Measurements from ENCODE around the gene TLE5.
"Not testable (repeated sequence)": the region's sequence is repeated elsewhere in the genome, so short reads cannot be mapped to it uniquely, and the experiment has no call there.

Gene TLE5

DNA sequence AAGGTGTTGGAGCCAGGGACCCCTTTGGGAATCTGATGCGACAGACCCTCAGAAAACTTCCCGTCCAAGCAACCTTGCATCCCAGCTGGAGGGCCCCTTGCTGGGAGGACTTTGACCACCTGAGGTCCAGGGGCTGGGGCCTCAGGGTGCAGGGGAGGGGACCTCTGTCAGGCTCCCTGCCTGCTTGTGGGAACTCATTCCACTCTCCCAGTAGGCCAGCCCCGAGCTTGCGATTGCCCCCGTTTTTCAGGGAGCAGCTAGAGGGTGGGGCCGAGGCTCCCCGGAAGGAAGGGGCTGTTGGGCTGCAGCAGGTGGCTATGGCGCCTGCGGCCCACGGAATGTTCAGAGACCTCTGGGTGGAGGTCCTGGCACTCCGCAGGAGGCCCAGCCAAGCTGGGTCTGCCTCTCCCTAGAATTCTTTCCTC, 34.6 kb upstream of the TLE5 start:
- TF ChIP-seq CTCF (conservative IDR thresholded peaks at IDR 0.05; ENCODE audit: low read depth, low read length): no peak
- no peak overlapping the region for H2AFZ ChIP-seq (ENCODE audit: low read depth)
- no peak overlapping the region for H3K4me2 ChIP-seq
- no peaks in the 10 kb centered on the region for H3K79me2 ChIP-seq (ENCODE audit: insufficient read depth, low read depth)
- no peak overlapping the region for H3K9ac ChIP-seq
- no peak overlapping the region for H3K27ac ChIP-seq
- H3K36me3 ChIP-seq (ENCODE audit: insufficient read depth): no peaks in the 10 kb centered on the region
- peaks cover 55% of the 10 kb centered on the region; the same call in 1 of the 2 replicates for H3K27me3 ChIP-seq (ENCODE audit: insufficient read depth, low read depth)
- no peak overlapping the region for H3K4me3 ChIP-seq (IDR thresholded peaks at IDR 0.05; ENCODE audit: insufficient read depth, low read depth, low read length)
- no peaks in the 10 kb centered on the region for H4K20me1 ChIP-seq (ENCODE audit: insufficient read depth)
- H3K4me1 ChIP-seq (ENCODE audit: low read depth, poor library complexity, severe bottlenecking): peaks cover 7% of the 10 kb centered on the region

DNA sequence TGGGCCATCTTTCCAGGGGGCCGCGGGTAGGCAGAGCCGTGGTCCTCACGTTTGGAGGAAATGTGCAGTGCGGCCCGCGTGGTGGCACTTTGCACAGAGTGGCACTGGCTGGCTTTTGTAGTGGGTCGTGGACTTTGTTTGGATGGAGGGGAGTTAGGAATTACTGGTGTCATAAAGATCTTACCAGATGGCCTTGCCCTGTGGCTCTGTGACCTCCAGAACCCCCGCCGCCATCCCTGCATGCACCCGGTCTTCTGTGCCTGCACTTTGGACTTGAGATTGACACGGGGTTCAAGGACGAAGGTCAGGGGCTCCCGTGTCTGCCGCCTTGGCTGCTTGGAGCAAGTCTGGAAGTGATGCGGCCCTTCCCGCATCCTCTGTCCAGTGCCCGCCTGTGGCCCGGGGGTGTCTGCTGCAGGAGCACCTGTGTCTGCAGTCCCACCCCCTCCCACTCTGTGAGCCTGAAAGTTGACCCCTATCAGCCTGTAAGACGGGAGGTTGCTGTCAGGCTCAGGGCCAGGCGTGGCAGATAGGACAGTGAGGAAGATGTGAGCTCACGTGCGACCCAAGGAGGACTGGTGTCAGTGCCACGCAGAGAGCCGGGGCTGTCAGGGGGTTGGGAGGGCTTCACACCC, 34.1 kb upstream of the TLE5 start:
- Histone ChIP-seq H3K36me3 (ENCODE audit: insufficient read depth) (no peaks in the 10 kb centered on the region), H3K27ac (no peak overlapping the region), H3K79me2 (ENCODE audit: insufficient read depth, low read depth) (no peaks in the 10 kb centered on the region), H3K4me1 (ENCODE audit: low read depth, poor library complexity, severe bottlenecking) (peaks cover 7% of the 10 kb centered on the region), H2AFZ (ENCODE audit: low read depth) (no peak overlapping the region), H3K4me2 (no peak overlapping the region), H3K4me3 (IDR thresholded peaks at IDR 0.05; ENCODE audit: insufficient read depth, low read depth, low read length) (no peak overlapping the region), H3K27me3 (ENCODE audit: insufficient read depth, low read depth) (peaks cover 57% of the 10 kb centered on the region; the same call in 1 of the 2 replicates), H4K20me1 (ENCODE audit: insufficient read depth) (no peaks in the 10 kb centered on the region), H3K9ac (no peak overlapping the region)
- TF ChIP-seq CTCF (conservative IDR thresholded peaks at IDR 0.05; ENCODE audit: low read depth, low read length): no peak

GRCh38 chr19:3095441-3096191, 33.3 kb upstream of the TLE5 start:
- Histone ChIP-seq H3K27me3 (ENCODE audit: insufficient read depth, low read depth) (peaks cover 62% of the 10 kb centered on the region; the same call in 1 of the 2 replicates), H3K9ac (no peak overlapping the region), H3K4me3 (IDR thresholded peaks at IDR 0.05; ENCODE audit: insufficient read depth, low read depth, low read length) (no peak overlapping the region), H2AFZ (ENCODE audit: low read depth) (no peak overlapping the region), H3K4me2 (no peak overlapping the region), H3K79me2 (ENCODE audit: insufficient read depth, low read depth) (no peaks in the 10 kb centered on the region), H4K20me1 (ENCODE audit: insufficient read depth) (no peaks in the 10 kb centered on the region), H3K27ac (no peak overlapping the region), H3K36me3 (ENCODE audit: insufficient read depth) (no peaks in the 10 kb centered on the region), H3K4me1 (ENCODE audit: low read depth, poor library complexity, severe bottlenecking) (peaks cover 7% of the 10 kb centered on the region)
- no peak for TF ChIP-seq CTCF (conservative IDR thresholded peaks at IDR 0.05; ENCODE audit: low read depth, low read length)

DNA sequence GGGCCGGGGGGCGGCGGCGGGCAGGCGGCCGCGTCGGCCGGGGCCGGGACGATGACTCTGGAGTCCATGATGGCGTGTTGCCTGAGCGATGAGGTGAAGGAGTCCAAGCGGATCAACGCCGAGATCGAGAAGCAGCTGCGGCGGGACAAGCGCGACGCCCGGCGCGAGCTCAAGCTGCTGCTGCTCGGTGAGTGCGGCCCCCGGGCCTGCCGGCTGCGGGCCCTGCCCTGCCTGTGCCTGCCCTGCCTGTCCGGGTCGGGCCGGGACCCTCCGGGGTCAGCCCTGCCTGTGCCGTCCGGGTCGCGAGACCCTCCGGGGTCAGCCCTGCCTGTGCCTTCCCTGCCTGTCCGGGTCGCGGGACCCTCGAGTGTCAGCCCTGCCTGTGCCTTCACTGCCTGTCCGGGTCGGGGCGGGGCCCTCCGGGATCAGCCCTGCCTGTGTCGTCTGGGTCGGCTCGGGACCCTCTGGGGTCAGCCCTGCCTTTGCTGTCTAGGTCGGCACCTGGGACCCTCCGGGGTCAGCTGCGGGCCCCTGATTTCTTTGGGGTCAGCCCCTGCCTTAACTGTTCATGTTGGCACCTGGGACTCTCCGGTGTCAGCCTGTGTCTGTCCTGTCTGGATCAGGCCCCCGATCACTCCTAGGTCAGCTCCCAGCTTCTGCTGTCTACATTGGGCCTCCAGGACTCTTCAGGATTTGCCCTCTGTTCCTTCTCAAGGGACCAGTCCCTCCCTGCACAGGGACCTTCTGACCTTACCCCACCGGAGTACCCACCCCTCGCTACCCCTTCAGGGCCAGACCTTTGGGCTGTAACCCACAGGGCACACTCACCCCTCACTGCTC, 32.5 kb upstream of the TLE5 start:
- Histone ChIP-seq H3K79me2 (ENCODE audit: insufficient read depth, low read depth) (no peaks in the 10 kb centered on the region), H3K27ac (no peak overlapping the region), H3K4me1 (ENCODE audit: low read depth, poor library complexity, severe bottlenecking) (peaks cover 7% of the 10 kb centered on the region), H3K4me2 (no peak overlapping the region), H3K4me3 (IDR thresholded peaks at IDR 0.05; ENCODE audit: insufficient read depth, low read depth, low read length) (no peak overlapping the region), H2AFZ (ENCODE audit: low read depth) (no peak overlapping the region), H3K9ac (no peak overlapping the region), H3K36me3 (ENCODE audit: insufficient read depth) (no peaks in the 10 kb centered on the region), H4K20me1 (ENCODE audit: insufficient read depth) (no peaks in the 10 kb centered on the region), H3K27me3 (ENCODE audit: insufficient read depth, low read depth) (peaks cover 61% of the 10 kb centered on the region; the same call in 1 of the 2 replicates)
- no peak for TF ChIP-seq CTCF (conservative IDR thresholded peaks at IDR 0.05; ENCODE audit: low read depth, low read length)

DNA sequence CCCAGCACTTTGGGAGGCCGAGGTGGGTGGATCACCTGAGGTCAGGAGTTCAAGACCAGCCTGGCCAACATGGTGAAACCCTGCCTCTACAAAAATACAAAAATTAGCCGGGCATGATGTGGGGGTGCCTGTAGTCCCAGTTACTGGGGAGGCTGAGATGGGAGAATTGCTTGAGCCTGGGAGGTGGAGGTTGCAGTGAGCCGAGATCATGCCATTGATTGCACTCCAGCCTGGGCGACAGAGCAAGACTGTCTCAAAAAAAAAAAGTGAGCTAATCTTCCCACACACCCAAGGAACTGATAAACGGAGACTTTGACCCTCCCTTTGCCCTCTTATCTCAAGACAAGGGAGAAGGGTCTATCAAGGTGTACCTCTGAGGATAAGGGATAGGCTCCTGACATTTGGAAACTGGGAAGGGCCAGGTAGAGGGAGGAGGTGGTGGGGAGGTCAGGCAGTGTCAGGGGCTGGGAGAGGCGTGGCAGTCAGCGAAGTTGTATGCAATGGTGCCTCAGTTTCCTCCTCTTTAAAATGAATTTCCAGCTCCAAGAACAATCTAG, 27.1 kb upstream of the TLE5 start:
- not testable (repeated sequence) for H3K79me2 ChIP-seq (ENCODE audit: insufficient read depth, low read depth); H3K9ac ChIP-seq; H3K4me2 ChIP-seq; H3K4me1 ChIP-seq (ENCODE audit: low read depth, poor library complexity, severe bottlenecking); H3K27ac ChIP-seq; H3K4me3 ChIP-seq (IDR thresholded peaks at IDR 0.05; ENCODE audit: insufficient read depth, low read depth, low read length); H4K20me1 ChIP-seq (ENCODE audit: insufficient read depth); H2AFZ ChIP-seq (ENCODE audit: low read depth); H3K36me3 ChIP-seq (ENCODE audit: insufficient read depth)
- peaks cover 50% of the 10 kb centered on the region for H3K27me3 ChIP-seq (ENCODE audit: insufficient read depth, low read depth)

All from KMS-11 (cell line).